ENCODE data around the gene PRSS27.
A peak's percentile ranks its signal among the peaks of the same experiment; 100 is the strongest.

Gene PRSS27

DNA sequence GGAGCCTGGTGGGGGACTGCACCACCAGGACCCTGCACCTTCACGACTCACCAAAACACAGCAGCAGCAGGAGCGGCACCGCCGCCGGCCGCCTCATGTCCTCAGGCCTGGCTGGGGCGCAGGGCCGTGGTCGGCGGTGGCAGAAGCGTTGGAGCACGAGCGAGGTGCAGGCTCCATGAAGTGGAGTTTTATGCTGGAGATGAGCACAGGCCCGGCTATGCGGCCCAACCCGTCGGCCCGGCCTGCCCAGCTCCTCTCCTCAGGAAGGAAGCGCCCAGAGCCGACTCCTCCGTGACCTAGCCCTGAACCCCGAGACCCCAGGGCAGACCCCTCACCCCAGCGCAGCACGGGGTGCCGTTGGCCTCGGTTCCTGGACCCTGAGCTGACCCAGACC, at the start of gene PRSS27:
Gene PRSS27, minus strand, starts transcription at position 161 of the 394 bp plus-strand sequence. Its CDS starts 64 bp downstream, at position 97.
- intact Hi-C loops (cut with DNase I) = no loop called here
- DNase-seq = no peak

DNA sequence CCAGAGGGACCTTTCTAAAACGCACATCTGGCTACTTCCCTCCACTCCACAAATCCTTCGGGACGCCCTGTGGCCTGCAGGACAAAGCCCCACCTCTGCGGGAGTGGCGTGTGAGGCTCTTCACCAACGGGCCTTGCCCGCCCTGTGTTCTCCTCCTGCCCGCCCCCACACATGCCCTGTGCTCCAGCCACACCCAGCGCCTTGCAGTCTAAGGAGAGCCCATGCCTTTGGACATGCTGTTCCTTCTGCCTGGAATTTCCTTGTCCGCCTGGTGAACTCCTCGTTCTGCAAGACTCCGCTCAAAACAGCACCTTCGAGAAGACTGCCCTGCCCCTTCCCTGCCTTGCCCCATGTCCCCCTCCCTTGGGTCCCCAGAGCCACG, 49.6 kb upstream of the PRSS27 start:
- DNase-seq = no peak
- intact Hi-C loops (cut with DNase I) = no loop called here

DNA sequence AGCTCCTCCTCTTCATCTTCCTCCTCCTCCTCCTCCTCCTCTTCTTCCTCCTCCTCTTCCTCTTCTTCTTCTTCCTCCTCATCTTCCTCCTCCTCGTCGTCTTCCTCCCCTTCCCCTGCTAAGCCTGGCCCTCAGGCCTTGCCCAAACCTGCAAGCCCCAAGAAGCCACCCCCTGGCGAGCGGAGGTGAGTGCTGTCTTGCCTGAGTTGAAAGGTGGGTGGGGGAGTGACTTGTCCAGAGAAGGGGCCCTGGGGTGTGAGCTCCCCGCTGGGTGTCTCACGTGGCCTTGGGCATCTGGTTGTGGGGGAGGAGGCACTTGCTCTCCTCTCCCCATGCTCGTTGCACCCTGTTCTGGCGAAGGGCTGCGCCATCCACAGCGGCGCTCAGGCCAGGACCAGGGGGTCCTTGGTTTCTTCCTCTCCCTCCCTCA, 49.1 kb upstream of the PRSS27 start:
- no peak for DNase-seq
- intact Hi-C loops (cut with DNase I) = no loop called here

DNA sequence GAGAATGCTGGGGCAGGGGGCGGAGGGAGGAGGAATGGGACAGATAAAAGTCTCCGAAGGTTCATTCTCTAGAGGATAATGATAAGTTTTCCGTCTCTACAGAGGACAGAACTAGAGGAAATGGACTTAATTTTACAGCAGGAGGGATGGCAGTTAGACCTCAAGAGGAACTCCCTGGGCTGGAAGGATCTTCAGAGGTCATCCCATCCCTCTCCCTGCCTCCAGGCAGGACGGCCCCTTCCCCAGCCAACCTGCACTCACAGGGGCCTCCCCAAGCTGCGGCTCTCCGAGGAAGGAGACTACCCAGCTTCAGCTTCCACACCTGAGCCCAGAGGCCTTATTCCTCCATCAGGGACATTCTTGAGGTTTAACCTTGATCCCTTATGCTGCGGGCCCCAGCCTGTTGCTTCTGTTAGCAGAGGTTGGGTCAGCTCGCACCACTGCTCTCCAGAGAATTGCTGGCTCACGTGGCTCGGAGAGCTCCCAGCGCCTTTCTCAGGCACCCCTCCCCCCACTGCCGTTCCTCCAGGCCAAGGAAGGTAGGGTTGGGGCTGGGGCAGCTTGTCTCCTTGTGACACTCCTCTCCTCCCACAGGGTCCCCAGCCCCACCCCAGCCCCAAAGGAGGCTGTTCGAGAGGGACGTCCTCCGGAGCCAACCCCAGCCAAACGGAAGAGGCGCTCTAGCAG, 48.5 kb upstream of the PRSS27 start:
- intact Hi-C loops (cut with DNase I) = no loop called here
- DNase-seq = no peak

DNA sequence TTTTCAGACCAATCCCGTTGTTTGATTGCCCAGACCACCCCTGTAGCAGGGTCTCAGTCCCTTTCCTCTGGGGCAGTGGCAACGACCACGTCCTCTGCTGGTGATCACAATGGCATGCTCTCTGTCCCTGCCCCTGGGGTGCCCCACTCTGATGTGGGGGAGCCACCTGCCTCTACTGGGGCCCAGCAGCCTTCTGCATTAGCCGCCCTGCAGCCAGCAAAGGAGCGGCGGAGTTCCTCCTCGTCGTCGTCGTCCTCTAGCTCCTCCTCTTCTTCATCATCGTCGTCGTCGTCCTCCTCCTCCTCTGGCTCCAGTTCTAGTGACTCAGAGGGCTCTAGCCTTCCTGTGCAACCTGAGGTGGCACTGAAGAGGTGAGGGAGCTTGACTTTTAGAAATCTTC, 47.9 kb upstream of the PRSS27 start:
- DNase-seq = peak in 33 of 42 donors; percentile 29 to 85 (median 52)
- intact Hi-C loops (cut with DNase I) = no loop called here

DNA sequence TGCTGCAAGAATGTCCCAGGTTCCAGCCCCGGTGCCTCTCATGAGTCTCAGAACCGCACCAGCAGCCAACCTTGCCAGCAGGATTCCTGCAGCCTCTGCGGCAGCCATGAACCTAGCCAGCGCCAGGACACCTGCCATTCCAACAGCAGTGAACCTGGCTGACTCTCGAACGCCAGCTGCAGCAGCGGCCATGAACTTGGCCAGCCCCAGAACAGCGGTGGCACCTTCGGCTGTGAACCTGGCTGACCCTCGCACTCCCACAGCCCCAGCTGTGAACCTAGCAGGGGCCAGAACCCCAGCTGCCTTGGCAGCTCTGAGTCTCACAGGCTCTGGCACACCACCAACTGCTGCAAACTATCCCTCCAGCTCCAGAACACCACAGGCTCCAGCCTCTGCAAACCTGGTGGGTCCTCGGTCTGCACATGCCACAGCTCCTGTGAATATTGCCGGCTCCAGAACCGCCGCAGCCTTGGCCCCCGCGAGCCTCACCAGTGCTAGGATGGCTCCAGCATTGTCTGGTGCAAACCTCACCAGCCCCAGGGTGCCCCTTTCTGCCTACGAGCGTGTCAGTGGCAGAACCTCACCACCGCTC, 47.2 kb upstream of the PRSS27 start:
- intact Hi-C loops (cut with DNase I) = no loop called here
- no peak for DNase-seq

DNA sequence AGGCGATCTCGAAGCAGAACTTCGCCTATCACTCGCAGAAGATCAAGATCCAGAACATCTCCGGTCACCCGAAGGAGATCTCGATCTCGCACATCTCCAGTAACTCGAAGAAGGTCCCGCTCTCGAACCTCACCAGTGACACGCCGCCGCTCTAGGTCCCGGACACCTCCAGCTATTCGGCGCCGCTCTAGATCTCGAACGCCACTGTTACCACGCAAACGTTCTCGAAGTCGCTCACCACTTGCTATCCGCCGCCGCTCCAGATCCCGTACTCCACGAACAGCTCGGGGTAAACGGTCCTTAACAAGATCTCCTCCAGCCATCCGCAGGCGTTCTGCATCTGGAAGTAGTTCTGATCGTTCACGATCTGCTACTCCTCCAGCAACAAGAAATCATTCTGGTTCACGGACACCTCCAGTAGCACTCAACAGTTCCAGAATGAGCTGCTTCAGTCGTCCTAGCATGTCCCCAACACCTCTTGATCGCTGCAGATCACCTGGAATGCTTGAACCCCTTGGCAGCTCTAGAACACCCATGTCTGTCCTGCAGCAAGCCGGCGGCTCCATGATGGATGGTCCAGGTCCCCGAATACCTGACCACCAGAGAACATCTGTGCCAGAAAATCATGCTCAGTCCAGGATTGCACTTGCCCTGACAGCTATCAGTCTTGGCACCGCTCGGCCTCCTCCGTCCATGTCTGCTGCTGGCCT, 46.6 kb upstream of the PRSS27 start:
- intact Hi-C loops (cut with DNase I) = no loop called here
- no peak for DNase-seq

DNA sequence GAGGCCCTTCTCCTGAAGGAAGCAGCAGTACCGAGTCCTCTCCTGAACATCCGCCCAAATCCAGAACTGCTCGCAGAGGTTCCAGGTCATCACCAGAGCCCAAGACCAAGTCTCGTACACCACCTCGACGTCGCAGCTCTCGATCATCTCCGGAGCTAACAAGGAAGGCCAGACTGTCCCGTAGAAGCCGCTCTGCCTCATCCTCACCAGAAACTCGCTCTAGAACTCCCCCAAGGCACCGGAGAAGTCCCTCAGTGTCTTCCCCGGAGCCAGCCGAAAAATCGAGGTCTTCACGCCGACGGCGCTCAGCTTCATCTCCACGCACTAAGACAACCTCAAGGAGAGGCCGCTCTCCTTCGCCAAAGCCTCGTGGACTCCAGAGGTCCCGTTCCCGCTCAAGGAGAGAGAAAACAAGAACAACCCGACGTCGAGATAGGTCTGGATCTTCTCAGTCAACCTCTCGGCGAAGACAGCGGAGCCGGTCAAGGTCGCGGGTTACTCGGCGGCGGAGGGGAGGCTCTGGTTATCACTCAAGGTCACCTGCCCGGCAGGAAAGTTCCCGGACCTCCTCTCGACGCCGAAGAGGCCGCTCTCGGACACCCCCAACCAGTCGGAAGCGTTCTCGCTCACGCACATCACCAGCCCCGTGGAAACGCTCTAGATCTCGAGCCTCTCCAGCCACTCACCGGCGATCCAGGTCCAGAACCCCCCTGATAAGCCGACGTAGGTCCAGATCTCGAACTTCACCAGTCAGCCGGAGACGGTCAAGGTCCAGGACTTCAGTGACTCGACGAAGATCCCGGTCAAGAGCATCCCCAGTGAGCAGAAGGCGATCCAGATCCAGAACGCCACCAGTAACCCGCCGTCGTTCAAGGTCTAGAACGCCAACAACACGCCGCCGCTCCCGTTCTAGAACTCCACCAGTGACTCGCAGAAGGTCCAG, 45.7 kb upstream of the PRSS27 start:
- DNase-seq = no peak
- intact Hi-C loops (cut with DNase I) = no loop called here

DNA sequence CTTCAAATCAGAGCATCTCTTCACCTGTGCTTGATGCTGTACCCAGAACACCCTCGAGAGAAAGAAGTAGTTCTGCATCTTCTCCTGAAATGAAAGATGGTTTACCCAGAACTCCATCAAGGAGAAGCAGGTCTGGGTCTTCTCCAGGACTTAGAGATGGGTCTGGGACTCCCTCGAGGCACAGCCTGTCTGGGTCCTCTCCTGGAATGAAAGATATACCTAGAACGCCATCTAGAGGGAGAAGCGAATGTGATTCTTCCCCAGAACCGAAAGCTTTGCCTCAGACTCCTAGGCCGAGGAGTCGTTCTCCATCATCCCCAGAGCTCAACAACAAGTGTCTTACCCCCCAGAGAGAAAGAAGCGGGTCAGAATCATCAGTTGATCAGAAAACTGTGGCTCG, 44.7 kb upstream of the PRSS27 start:
- DNase-seq = no peak
- intact Hi-C loops (cut with DNase I) = no loop called here

DNA sequence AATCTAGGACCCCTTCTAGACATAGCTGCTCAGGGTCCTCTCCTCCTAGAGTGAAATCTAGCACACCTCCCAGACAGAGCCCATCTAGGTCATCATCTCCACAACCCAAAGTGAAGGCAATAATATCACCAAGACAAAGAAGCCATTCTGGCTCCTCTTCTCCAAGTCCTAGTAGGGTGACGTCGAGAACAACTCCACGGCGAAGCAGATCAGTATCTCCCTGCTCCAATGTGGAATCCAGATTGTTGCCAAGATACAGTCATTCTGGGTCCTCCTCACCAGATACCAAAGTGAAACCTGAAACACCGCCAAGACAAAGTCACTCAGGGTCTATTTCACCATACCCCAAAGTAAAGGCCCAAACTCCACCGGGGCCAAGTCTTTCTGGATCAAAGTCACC, 43.1 kb upstream of the PRSS27 start:
- DNase-seq = no peak
- intact Hi-C loops (cut with DNase I) = no loop called here

DNA sequence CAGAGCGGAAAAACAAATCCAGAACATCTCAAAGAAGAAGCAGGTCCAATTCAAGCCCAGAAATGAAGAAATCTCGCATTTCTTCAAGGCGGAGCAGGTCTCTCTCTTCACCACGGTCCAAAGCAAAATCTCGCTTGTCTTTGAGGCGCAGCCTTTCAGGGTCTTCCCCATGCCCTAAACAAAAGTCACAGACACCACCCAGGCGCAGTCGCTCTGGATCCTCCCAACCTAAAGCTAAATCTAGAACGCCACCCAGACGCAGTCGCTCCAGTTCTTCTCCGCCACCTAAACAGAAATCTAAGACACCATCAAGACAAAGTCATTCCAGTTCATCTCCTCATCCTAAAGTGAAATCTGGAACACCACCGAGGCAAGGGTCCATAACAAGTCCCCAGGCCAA, 42.7 kb upstream of the PRSS27 start:
- intact Hi-C loops (cut with DNase I) = no loop called here
- DNase-seq = no peak

DNA sequence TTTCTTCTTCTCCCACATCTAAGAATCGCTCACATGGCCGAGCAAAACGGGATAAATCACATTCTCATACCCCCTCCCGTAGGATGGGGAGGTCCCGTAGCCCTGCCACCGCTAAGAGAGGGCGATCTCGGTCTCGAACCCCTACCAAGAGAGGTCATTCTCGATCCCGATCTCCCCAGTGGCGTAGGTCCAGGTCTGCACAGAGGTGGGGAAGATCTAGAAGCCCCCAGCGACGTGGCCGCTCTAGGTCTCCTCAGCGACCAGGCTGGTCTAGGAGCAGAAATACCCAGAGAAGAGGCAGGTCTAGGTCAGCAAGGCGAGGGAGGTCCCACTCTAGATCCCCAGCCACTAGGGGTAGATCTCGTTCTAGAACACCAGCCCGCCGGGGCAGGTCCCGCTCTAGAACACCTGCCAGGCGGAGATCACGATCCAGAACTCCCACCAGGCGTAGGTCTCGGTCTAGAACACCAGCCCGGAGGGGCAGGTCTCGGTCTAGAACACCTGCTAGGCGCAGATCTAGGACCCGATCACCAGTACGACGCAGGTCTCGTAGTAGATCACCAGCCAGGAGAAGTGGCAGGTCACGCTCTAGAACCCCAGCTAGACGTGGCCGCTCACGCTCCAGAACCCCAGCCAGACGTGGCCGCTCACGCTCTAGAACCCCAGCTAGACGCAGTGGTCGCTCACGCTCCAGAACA, 42.0 kb upstream of the PRSS27 start:
- intact Hi-C loops (cut with DNase I) = no loop called here
- no peak for DNase-seq

DNA sequence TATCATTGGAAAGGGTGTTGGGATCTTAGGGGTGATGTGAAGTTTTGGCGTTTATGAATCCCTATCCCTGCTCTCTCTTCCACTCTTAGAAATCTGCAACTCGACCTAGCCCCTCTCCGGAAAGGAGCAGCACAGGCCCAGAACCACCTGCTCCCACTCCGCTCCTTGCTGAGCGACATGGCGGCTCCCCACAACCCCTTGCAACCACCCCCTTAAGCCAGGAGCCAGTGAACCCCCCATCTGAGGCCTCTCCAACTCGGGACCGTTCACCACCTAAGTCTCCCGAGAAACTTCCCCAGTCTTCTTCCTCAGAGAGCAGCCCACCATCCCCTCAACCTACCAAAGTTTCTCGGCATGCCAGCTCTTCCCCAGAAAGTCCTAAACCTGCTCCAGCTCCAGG, 41.4 kb upstream of the PRSS27 start:
- intact Hi-C loops (cut with DNase I) = no loop called here
- no peak for DNase-seq

DNA sequence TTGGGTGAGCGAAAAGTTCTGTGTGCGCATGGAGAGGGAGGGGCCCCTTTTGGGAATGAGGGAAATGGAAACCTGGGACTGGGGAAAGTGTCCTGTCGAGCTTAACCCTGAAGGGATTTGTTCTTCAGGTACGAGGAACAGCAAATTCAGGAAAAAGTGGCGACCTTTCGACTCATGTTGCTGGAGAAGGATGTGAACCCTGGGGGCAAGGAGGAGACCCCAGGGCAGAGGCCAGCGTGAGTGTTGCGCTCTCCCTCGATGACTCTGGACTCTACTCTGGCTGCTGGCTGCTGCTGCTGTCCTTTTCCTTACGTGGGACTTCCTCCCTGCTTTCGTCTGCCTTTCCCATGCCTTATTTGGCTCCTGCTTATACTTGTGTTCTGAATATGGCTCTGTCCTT, 37.3 kb upstream of the PRSS27 start:
- DNase-seq = no peak
- intact Hi-C loops (cut with DNase I) = no loop called here

DNA sequence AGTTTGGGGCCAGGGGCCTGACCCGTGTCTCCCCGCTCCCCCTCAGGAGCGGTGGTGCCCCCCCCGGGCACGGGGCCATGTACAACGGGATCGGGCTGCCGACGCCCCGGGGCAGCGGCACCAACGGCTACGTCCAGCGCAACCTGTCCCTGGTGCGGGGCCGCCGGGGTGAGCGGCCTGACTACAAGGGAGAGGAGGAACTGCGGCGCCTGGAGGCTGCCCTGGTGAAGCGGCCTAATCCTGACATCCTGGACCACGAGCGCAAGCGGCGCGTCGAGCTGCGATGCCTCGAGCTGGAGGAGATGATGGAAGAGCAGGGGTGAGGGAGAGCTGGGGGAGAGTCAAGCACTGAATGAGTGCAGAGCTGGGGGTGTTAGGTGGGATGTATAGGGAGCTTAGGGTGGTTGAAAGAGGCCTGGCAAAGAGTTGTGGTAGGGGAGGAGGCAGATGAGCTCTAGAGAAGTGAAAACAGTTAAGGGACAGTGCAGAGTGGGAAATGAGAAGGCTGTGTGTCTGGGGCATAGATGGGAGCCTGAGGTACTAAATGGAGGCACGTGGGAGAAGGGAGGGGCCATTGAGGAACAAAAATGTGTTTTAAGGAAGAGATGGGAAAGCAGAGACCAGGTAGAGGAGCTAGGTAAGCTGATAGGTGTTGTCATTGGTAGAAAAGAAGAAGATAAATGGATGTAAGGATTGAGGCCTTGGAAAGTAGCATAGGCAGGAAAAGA, 36.4 kb upstream of the PRSS27 start:
- intact Hi-C loops (cut with DNase I) = no loop called here

DNA sequence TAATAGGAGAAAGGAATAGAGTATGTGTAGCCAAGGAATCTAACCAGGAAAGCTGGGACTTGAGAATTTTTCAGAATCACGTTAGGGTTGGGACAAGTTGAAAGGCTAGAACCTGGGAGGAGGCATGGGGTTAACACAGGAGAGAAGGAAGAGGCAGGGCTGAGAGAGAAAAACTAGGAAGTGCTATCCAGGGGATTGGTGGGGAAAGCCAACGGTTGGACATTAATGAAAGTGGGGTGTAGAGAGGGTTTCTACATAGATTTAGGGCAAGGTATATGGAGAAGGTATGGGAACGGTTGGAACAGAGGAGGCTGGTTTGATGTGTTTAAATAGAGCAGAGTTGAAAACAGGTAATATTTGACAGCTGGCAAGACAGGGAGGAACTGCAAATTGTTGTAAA, 35.1 kb upstream of the PRSS27 start:
- intact Hi-C loops (cut with DNase I) = no loop called here
- no peak for DNase-seq

More for the DNA sequence above, 36.4 kb upstream of the PRSS27 start:
- no peak for DNase-seq

DNA sequence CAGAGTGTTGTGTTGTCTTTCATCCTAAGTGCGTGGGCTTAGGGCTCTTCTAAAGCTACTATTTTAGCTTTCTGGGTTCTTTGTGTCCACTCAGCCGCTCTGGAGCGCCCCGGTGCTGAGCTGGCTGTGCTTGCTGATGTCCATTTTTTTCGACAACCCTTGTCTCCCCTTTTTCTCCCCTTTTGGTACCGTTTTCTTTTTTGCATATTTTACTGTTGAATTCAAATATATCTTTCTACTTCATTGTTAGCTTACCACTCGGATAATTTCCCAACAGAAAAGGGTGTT, 33.7 kb upstream of the PRSS27 start:
- intact Hi-C loops (cut with DNase I) = no loop called here
- no peak for DNase-seq
